Measurements from ENCODE around the gene PHLDA1.

PHLDA1 gene

DNA sequence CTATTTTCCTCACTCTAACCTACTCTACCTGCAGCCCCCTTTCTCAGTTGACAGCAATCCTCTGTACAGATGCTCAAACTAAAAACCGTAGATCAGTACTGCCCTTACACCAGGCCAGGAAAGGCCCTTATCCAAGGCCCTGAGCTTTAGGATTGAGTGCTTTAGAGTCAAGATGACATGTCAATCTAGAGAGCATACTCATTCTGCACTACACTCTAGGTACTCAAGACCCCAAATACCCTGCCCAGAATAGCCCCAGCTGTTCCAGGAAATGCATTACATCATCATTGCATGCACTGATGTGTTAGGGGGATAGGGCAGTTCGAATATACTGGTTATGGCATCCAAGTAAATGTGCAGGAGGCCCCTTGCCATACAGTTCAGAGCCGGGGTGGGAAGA, 3.5 kb upstream of the PHLDA1 start:
- TF ChIP-seq, protein P1, sequence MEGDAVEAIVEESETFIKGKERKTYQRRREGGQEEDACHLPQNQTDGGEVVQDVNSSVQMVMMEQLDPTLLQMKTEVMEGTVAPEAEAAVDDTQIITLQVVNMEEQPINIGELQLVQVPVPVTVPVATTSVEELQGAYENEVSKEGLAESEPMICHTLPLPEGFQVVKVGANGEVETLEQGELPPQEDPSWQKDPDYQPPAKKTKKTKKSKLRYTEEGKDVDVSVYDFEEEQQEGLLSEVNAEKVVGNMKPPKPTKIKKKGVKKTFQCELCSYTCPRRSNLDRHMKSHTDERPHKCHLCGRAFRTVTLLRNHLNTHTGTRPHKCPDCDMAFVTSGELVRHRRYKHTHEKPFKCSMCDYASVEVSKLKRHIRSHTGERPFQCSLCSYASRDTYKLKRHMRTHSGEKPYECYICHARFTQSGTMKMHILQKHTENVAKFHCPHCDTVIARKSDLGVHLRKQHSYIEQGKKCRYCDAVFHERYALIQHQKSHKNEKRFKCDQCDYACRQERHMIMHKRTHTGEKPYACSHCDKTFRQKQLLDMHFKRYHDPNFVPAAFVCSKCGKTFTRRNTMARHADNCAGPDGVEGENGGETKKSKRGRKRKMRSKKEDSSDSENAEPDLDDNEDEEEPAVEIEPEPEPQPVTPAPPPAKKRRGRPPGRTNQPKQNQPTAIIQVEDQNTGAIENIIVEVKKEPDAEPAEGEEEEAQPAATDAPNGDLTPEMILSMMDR (IDR thresholded peaks at IDR 0.05; ENCODE audit: insufficient read depth, low read length, missing control alignments): no peak
- POLR2A ChIA-PET: no interaction called here
- H3K4me3 ChIP-seq (ENCODE audit: low read depth, low read length): no peak overlapping the region
- DNase-seq (ENCODE audit: low read depth, low spot score): no peak
- CTCF ChIA-PET: interaction anchor here (11.7 kb wide), 1 partner anchor 508 kb away, joined by 130 read pairs; no protein-coding TSS in a partner anchor

DNA sequence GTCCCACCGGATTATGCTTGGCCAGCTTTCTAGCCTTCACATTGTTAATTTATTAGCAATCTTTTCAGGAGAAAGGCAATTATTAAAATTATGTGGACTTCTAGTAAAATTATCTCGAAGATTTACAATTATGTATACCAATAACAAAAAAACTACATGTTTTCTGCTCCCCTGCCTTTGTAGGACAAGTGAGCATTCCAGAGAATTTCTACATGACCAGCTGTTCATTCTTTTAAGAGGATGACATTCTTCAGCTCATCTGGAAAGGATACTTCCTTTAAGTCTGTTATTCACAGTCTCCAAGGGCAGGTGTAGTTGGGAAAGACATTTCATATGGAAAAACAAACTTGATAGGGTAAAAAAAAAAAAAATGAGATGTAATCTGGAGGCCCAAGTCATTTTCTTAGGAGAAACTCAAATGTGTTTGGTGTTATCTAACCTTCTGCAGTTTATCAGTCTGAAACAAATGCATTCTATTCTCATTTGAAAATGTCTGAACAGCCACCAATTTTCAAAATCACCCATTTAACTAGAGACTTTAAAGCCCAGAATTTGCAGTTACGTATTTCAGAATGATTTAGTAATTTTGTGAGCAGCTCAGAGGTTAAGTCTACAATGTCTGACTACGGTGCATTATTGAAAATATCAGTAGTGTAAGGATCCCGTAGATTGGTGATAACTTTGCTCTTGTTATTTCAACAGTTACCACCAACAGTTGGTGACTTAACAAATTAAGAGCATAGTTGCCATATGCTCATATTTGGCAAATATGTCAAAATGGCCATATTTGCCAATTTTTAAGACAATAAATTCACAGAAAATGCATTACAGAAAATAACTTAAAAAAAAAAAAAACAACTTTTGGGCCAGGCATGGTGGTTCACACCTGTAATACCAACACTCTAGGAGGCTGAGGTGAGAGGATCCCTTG, 1.8 kb upstream of the PHLDA1 start:
- DNase-seq (ENCODE audit: low read depth, low spot score): no peak
- ChIA-PET CTCF (interaction anchor here (0.6 to 11.7 kb wide), 6 partner anchors 8 to 506 kb away, joined by 3 to 130 read pairs (median 4); no protein-coding TSS in a partner anchor), POLR2A (interaction anchor here (0.6 to 2.2 kb wide), 4 partner anchors 185 to 526 kb away, joined by 3 to 9 read pairs (median 4); no protein-coding TSS in a partner anchor)
- peak overlapping the region; percentile 95 for H3K4me3 ChIP-seq (ENCODE audit: low read depth, low read length)
- TF ChIP-seq, protein P1 (IDR thresholded peaks at IDR 0.05; ENCODE audit: insufficient read depth, low read length, missing control alignments): no peak

DNA sequence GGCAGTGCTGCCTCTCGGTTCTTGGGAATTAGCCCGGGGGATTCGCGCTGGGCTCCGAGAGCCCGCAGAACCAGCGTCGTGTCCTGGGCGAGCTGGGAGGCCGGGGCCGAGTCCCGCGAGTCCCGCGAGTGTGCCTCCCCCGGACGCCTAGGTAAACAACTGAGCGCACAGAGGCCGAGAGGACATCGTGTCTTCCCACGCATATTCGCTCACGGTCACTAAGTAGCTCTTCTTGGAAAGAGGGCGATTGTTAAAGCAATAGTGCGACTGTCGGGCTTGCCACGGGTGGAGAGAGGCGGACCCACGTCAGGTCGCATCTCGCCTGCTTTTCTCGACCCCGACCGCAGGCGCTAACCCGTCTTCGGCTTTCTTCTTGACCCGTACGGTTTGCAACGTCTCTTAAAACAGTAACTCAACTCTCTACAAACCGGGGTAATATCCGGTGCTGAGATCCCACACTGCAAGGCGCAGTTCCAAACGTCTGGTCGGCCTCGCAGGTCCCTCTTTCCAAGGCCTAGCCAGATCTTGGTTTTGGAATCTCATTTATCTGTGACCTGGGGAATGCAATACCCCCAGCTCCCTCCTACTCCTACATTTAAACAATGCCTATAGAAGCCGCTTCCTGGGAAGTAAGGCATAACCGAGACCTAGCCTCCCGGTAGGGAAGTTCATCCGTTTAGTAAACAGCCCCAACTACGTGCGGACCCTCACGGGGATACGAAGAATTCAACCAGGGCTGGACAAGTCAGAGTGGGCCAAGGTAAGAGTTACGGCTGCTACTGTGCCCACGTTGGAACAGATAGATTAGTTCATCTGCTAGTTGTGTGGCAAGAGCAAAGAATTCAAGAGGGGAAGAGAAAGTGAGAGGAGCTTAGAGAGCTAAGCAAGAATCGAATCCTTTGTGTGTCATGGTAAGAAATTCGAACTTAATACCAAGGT, 736 bp upstream of the PHLDA1 start:
- DNase-seq (ENCODE audit: low read depth, low spot score): no peak
- peak overlapping the region; percentile 95 for H3K4me3 ChIP-seq (ENCODE audit: low read depth, low read length)
- CTCF ChIA-PET: interaction anchor here (0.6 to 11.7 kb wide), 14 partner anchors 9 to 556 kb away, joined by 3 to 130 read pairs (median 4); no protein-coding TSS in a partner anchor
- TF ChIP-seq, protein P1 (IDR thresholded peaks at IDR 0.05; ENCODE audit: insufficient read depth, low read length, missing control alignments): no peak
- POLR2A ChIA-PET: interaction anchor here (0.5 to 2.9 kb wide), 45 partner anchors 11 to 552 kb away, joined by 3 to 22 read pairs (median 5); partner anchors contain the start of genes BBS10, GLIPR1, KRR1 and NAP1L1

DNA sequence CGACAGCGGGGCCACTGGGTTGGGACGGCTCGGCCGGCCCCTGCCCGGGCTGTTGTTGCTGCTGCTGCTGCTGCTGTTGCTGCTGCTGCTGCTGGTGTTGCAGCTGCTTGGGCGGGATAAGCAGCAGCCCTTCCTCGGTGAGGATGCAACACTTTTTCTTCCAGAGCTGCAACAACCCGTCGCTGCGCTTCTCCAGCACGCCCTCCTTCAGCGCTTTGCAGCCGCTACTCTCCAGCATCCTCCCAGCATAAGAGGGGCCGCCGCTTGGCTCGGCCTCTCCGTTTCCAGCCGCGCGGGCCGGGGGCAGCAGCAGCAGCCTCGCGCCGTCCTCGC, 529 bp downstream of the PHLDA1 start:
- DNase-seq (ENCODE audit: low read depth, low spot score): no peak
- TF ChIP-seq, protein P1 (IDR thresholded peaks at IDR 0.05; ENCODE audit: insufficient read depth, low read length, missing control alignments): no peak
- ChIA-PET POLR2A (interaction anchor here (0.5 to 2.9 kb wide), 52 partner anchors 10 to 551 kb away, joined by 3 to 22 read pairs (median 4); partner anchors contain the start of genes BBS10, GLIPR1, KRR1 and NAP1L1), CTCF (interaction anchor here (0.7 to 11.7 kb wide), 12 partner anchors 214 to 504 kb away, joined by 3 to 130 read pairs (median 3); no protein-coding TSS in a partner anchor)
- peak overlapping the region; percentile 95 for H3K4me3 ChIP-seq (ENCODE audit: low read depth, low read length)

DNA sequence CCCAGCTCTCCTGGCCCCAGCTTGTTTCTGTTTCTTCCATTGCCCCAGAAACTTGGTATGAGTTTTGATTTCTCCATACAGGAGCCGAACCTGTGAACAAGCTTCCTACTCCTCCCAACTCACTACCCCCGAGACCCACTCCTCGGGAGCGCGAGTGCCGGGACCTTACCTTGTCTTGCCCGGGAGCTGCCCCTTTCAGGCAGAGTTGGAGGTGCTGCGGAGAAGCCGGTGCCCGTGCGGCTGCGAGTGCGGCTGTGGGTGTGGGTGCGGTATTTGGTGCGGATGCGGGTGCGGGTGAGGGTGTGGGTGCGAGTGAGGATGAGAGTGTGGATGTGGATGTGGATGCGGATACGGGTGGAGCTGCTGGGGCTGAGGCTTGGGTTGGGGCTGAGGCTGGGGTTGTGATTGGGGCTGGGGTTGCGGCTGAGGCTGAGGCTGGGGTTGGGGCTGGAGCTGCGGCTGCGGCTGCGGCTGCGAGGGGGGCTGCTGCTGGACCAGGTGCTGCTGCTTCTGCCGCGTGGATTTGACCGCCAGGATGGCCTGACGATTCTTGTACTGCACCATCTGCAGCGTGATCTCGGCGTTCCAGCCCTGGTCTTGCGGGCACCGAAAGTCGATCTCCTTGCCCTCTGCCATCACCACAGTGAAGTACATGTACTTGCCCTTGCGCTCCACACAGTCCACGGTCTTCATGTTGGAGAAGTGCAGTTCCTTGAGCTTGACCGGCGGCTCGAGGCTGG, 1.1 kb downstream of the PHLDA1 start:
- ChIA-PET POLR2A (interaction anchor here (0.5 to 2.9 kb wide), 40 partner anchors 9 to 550 kb away, joined by 3 to 22 read pairs (median 4); partner anchors contain the start of genes BBS10, GLIPR1 and KRR1), CTCF (interaction anchor here (0.8 to 11.7 kb wide), 10 partner anchors 213 to 504 kb away, joined by 3 to 130 read pairs (median 3); no protein-coding TSS in a partner anchor)
- peak overlapping the region; percentile 95 for H3K4me3 ChIP-seq (ENCODE audit: low read depth, low read length)
- TF ChIP-seq, protein P1 (IDR thresholded peaks at IDR 0.05; ENCODE audit: insufficient read depth, low read length, missing control alignments): no peak
- DNase-seq (ENCODE audit: low read depth, low spot score): no peak
